Gastroesophageal sphincter (tissue), 3 donors: Measurements from ENCODE around the gene SFTPB.

ENCODE experiments used
- CTCF ChIP-seq, 4 experiments: fragments of 200-600 bp in 2 of 4; fragments of 450-650 bp in 2 of 4; sonication (generic) in 1 of 4; IDR thresholded peaks; one replicate each; pipeline ENCODE4 v1.5.1; 2017 to 2019; ENCODE audit warnings: antibody characterized with exemption in 4 of 4, mild to moderate bottlenecking in 2 of 4, moderate library complexity in 2 of 4
- EP300 ChIP-seq: sonication (generic); formaldehyde crosslinking; IDR thresholded peaks from one replicate; pipeline ENCODE4 v1.6.1; 2017; ENCODE audit warnings: antibody characterized with exemption, mild to moderate bottlenecking
- POLR2A ChIP-seq, 2 donors: fragments of 450-650 bp; IDR thresholded peaks; one replicate each; pipeline ENCODE4 v1.6.1; 2017; ENCODE audit warnings: antibody characterized with exemption in 2 of 2, mild to moderate bottlenecking in 2 of 2, moderate library complexity in 1 of 2
- POLR2AphosphoS5 ChIP-seq: sonication (generic); formaldehyde crosslinking; IDR thresholded peaks from one replicate; pipeline ENCODE4 v1.6.1; 2017; ENCODE audit warnings: antibody characterized with exemption

GRCh38 chr2:85615413-85615728 is 52.6 kb downstream of the SFTPB start:
- TF ChIP-seq CTCF (IDR thresholded peaks at IDR 0.05) = no peak
- no peak for TF ChIP-seq POLR2A (IDR thresholded peaks at IDR 0.05)
- no peak for TF ChIP-seq EP300
- TF ChIP-seq POLR2AphosphoS5 = no peak
